Dedifferentiated amniotic fluid mesenchymal stem cell (primary cell): ENCODE measurements around the gene MPDZ.

Experiments used
- DNase-seq: peaks from one replicate; pipeline ENCODE4 v3.0.0-alpha.2; 2016; ENCODE audit errors: extremely low spot score

MPDZ gene

GRCh38 chr9:13186091-13186490 is 93.4 kb downstream of the MPDZ start:
- no peak for DNase-seq

- DNase-seq: no peak
Measured at GRCh38 chr9:13181652-13182051, 97.8 kb downstream of the MPDZ start.

DNA sequence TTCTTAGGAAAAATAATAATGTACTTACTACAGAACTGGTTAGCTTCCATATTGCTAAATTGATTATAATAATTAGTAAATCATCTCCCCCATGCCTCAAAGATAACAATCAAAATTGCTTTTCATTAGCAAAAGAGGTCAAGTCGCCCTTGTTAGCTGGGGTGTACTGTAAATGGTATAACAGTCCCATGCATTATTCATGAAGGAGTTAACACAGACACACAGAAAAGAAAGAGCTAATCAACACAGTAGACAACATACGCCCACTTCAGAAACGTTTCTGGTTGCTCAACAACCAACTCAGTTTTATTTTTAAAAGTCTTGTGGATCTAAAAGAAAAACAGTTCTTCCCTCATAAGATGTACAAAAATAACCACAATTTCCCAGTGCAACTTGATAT is 100.2 kb downstream of the MPDZ start:
- DNase-seq: no peak

GRCh38 chr9:13175732-13176131 is 103.8 kb downstream of the MPDZ start:
- no peak for DNase-seq

DNA sequence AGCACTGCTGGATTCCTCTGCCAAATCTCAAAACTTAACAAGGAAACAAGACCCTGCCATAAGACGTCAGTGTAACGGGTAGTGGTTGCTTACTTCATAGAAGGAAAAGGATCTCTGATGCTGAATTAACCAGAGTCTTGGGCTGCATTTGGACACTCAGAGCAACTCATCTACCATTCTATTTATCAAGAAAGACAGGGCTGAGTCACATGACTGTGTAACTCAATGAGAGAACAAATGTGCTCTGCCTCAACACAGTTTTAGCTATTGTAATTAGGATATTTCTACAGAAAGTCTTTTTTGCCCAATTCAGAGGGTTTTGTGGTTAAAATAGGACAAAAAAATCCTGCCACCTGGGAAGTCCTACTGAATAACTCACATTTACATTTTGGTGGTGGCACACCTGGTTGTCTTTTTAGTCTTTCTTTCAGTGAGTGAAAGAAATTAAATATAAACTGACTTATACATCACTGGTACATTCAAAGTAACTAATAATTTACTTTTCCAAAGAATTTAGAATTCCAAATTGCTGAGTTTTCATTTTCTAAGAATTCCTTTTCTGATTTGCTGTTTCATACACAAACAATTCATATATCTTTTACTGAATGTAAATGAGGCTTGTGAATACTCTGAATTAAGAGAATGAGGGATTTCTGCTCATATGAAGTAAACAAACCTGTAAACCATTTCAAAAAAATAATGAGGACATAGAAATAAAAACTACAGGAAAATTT is 104.4 kb downstream of the MPDZ start:
- no peak for DNase-seq

GRCh38 chr9:13173553-13173952 is 105.9 kb downstream of the MPDZ start:
- DNase-seq: no peak

- DNase-seq: no peak
Measured at GRCh38 chr9:13171261-13171660, 108.2 kb downstream of the MPDZ start.

DNA sequence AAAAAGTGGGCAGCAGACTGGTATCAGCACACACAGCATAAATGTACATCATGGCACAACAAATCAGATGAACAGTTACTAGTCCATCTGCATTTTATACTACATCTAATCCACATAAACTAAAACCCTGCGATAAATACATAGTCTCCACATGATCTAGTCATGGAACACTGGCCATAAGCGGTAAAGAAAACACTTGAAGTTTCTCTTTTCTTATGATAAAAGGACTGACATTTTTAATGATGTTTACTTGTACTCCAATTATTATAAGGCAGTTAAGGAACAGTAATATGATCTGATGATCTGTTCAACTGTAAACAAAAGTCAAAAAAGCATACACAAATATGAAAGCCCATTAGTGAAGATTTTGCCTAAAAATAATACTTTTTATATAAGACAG is 112.5 kb downstream of the MPDZ start:
- no peak for DNase-seq

- DNase-seq: no peak
Measured at GRCh38 chr9:13165956-13166355, 113.5 kb downstream of the MPDZ start.

DNA sequence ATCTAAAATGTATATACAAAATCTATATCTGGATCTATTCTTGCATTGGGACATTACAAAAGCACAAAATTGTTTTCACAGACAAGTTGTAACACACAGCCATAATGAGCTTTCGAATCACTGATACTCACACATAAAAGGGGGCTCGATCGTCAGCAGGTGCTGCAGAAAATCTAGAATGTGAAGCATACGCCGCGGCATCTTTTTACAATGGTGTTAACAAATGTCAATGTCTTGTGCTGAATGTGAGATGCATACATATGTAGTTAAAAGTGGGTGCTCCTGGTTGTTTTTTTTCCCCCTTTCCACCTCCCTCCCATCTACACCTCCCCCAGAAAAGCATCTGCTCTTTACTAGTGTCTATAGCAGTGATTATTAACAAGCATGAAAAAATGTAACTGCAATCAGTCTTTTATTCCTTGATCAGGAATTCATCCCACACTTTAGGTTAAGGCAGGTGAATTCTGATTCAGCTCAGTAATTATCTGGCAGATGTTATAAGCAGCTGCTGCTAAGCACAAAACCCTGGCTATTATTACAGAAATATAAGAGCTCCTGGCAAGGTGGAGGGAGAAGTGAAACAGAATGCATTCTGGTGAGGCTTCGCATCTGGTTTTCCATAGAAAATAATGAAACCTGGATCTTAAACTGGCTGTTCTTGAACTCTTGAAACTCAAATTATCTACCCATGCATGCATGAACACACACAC is 114.1 kb downstream of the MPDZ start:
- DNase-seq: no peak

DNA sequence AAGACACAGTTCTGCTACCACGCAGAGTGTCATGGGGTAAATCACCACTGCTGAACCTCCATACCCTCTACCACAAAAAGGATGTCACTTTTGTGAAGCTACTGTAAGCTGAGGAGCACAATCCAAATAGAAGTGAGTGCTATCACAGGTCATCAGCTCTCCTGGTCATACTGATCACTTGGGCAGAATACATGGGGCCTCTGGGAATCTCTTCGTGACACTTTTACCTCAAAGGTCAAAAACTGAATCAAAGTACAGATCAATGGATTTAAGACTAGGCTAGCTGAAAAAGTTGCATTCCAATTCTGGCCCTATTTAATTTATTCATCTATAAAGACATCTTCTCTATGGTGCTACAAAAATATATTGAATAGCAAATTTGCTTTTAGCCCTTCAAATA is 115.5 kb downstream of the MPDZ start:
- DNase-seq: no peak

- DNase-seq: no peak
Measured at GRCh38 chr9:13163287-13163686, 116.2 kb downstream of the MPDZ start.

GRCh38 chr9:13160051-13160450 is 119.4 kb downstream of the MPDZ start:
- DNase-seq: no peak

DNA sequence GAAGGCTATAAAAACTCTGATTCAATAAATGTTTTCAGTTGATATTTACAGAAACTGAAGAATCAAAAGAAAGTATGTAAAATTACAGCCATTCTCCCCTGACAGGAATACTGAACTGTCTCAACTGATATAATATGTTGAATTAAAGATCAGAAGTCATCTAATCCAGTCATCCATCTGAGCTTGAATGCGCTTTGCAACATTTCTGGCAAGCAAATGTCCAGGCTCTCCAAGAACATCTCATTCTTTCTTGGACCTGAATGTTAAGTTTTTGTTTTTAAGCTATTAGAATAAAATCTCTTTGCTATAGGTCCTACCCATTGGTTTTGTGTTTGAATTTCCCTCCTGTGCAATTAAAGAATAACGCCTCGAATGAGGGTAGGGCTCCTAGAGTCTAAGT is 120.5 kb downstream of the MPDZ start:
- no peak for DNase-seq

DNA sequence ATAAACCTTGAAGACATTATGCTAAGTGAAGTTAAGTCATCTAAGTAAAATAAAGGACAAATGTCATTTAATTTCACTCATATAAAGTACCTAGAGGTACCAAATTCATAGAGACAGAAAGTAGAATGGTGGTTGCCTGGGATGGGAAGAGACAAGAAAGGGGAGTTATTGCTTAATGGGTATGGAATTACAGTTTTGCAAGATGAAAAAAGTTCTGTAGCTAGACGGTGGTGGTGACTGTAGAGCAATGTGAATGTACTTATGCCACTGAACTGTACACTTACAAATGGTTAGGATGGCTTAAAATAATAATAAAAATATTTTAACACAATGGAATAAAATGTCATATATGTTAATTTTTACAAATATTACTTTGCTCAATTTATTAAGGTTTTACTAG is 128.0 kb downstream of the MPDZ start:
- DNase-seq: no peak

- no peak for DNase-seq
Measured at GRCh38 chr9:13149454-13149853, 130.0 kb downstream of the MPDZ start.

- no peak for DNase-seq
Measured at GRCh38 chr9:13146840-13147239, 132.7 kb downstream of the MPDZ start.

- DNase-seq: no peak
Measured at GRCh38 chr9:13145340-13145739, 134.2 kb downstream of the MPDZ start.

DNA sequence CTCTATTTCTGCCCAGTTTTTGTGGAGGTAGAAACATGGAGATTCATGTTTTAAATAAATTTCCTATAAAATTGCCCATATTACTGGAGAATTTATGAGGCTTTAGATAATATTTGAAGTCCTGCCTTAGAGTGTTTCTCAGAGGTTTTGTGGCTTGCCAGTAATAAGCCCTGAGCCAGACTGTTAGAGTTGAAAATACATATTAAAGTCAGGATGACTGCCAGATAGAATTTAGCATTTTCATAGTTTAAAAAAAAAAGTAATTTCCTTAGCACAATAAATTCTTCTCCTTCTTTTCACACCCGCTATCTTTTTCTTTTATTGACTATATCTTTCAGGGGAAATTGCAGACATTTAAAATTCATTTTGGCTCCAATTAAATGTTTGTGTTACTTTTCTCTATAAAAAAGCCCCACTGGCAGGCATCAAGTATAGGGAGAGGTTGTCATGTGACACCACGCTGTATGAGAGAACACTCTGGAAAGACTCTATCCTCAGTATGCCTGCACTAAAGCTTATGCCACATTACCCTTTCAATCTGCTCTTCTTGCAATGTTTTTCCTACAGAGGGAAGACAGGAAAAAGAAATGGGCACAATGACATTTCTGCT is 135.2 kb downstream of the MPDZ start:
- no peak for DNase-seq

- DNase-seq: no peak
Measured at GRCh38 chr9:13143281-13143680, 136.2 kb downstream of the MPDZ start.

DNA sequence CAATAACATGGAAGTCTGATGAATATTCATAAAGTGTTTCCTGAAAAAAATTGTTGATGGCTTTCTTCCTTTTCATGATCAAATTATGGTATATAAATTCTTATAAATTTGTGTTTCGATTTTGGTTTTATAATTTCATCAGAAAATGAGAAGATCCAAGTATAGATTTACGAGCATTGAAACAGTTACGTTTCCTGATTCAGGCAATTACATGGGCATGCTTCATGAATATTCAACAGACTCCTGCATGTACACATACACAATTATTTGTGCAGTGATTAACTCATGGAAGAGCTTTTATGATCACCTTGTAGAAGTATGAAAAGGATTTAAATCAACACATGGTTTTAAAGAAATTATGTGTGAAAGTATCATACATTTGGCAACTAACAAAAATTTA is 136.7 kb downstream of the MPDZ start:
- no peak for DNase-seq

DNA sequence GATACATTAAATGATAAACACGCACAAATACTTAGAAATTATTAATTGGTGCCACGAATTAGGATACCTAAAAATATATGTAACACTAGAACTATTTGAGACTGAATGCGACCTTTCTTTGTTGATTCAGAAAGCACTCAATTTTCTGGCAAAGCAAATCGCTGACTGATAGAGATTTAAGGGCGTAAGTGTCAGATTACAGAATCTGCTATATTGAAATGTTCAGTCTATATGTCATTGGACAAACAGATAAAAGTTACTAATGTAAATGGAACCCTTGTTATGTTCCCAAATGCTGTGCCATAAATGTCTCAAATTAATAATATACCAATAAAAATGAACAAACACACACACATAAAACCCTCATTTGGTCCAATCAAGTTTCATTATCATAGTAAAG is 137.9 kb downstream of the MPDZ start:
- no peak for DNase-seq
